Measurements from ENCODE around the gene RAB40C. TPM values are rescaled to one million over a fixed set of nuclear protein-coding genes. Genes with fewer than 3 reads are reported as not detected.
A peak's percentile ranks its signal among the peaks of the same experiment; 100 is the strongest.

Gene RAB40C
- total and polyA plus RNA-seq, 7 donors, result 16.8 to 41.2 (median 28.8) TPM

- Histone ChIP-seq H3K4me1 (peaks cover 0 to 41% (median 29%) of the 10 kb centered on the region in 4 donors), H3K4me3 (no peak overlapping the region), H3K9me3 (no peaks in the 10 kb centered on the region), H3K27me3 (peaks cover 0 to 13% (median 0%) of the 10 kb centered on the region in 3 donors), H3K27ac (no peak overlapping the region), H3K36me3 (peaks cover 0 to 30% (median 13%) of the 10 kb centered on the region in 4 donors)
- intact Hi-C loops (cut with DNase I), result no loop called here
- WGBS, 2 donors, result 92 to 95% methylated on average over 33 of the region's 33 CpGs
- TF ChIP-seq EP300 (IDR thresholded peaks at IDR 0.05) (no peak), CTCF (IDR thresholded peaks at IDR 0.05) (no peak), POLR2AphosphoS5 (IDR thresholded peaks at IDR 0.05) (no peak), POLR2A (IDR thresholded peaks at IDR 0.05) (no peak)
- DNase-seq, result peak; percentile 61
These were observed 38.6 kb downstream of the RAB40C start for GRCh38 chr16:628321-629061.

GRCh38 chr16:629185-629832 lies 39.4 kb downstream of the RAB40C start:
- Histone ChIP-seq H3K27me3 (peaks cover 0 to 13% (median 0%) of the 10 kb centered on the region in 3 donors), H3K4me3 (no peak overlapping the region), H3K9me3 (no peaks in the 10 kb centered on the region), H3K36me3 (peaks cover 0 to 38% (median 21%) of the 10 kb centered on the region in 4 donors), H3K4me1 (peaks cover 0 to 41% (median 29%) of the 10 kb centered on the region in 4 donors), H3K27ac (no peak overlapping the region)
- no peak for DNase-seq
- 80 to 82% methylated on average over 29 of the region's 29 CpGs for WGBS, 2 donors
- TF ChIP-seq CTCF (IDR thresholded peaks at IDR 0.05), result no peak
- TF ChIP-seq POLR2AphosphoS5 (IDR thresholded peaks at IDR 0.05), result no peak
- no peak for TF ChIP-seq POLR2A (IDR thresholded peaks at IDR 0.05)
- TF ChIP-seq EP300 (IDR thresholded peaks at IDR 0.05), result no peak
- intact Hi-C loops (cut with DNase I), result no loop called here

GRCh38 chr16:629833-630248 lies 40.0 kb downstream of the RAB40C start:
- no peak for TF ChIP-seq CTCF (IDR thresholded peaks at IDR 0.05)
- TF ChIP-seq EP300 (IDR thresholded peaks at IDR 0.05), result no peak
- TF ChIP-seq POLR2AphosphoS5 (IDR thresholded peaks at IDR 0.05), result no peak
- TF ChIP-seq POLR2A (IDR thresholded peaks at IDR 0.05), result no peak
- WGBS, 2 donors, result 43 to 69% methylated on average over 11 of the region's 11 CpGs
- no peak for DNase-seq
- Histone ChIP-seq H3K36me3 (peaks cover 0 to 41% (median 22%) of the 10 kb centered on the region in 4 donors), H3K4me3 (no peak overlapping the region), H3K27me3 (peaks cover 0 to 13% (median 0%) of the 10 kb centered on the region in 3 donors), H3K4me1 (peaks cover 0 to 44% (median 33%) of the 10 kb centered on the region in 4 donors), H3K27ac (peak overlapping the region in 1 of 4 donors; percentile 2), H3K9me3 (no peaks in the 10 kb centered on the region)
- intact Hi-C loops (cut with DNase I), result no loop called here

- H3K36me3 ChIP-seq, result peaks cover 0 to 41% (median 22%) of the 10 kb centered on the region in 4 donors
- TF ChIP-seq POLR2AphosphoS5 (IDR thresholded peaks at IDR 0.05) (no peak), CTCF (IDR thresholded peaks at IDR 0.05) (no peak), POLR2A (IDR thresholded peaks at IDR 0.05) (no peak), EP300 (IDR thresholded peaks at IDR 0.05) (no peak)
- DNase-seq, result no peak
- H3K4me1 ChIP-seq, result peaks cover 0 to 49% (median 38%) of the 10 kb centered on the region in 4 donors
- no peaks in the 10 kb centered on the region for H3K9me3 ChIP-seq
- H3K27me3 ChIP-seq, result peaks cover 0 to 13% (median 0%) of the 10 kb centered on the region in 3 donors
- 40 to 55% methylated on average over 29 of the region's 29 CpGs for WGBS, 2 donors
- no peak overlapping the region for H3K4me3 ChIP-seq
- peak overlapping the region in 1 of 4 donors; percentile 2 for H3K27ac ChIP-seq
- intact Hi-C loops (cut with DNase I), result no loop called here
These were observed 40.5 kb downstream of the RAB40C start for GRCh38 chr16:630249-630814.

Data from sigmoid colon (tissue), 7 donors.